ENCODE measurements around the gene LCT.
"Not testable (repeated sequence)": the region's sequence is repeated elsewhere in the genome, so short reads cannot be mapped to it uniquely, and the experiment has no call there.

Gene LCT

GRCh38 chr2:135831180-135831812 is 5.7 kb downstream of the LCT start:
- DNase-seq (ENCODE audit: low read depth): no peak

GRCh38 chr2:135829378-135830135 is 7.4 kb downstream of the LCT start:
- DNase-seq (ENCODE audit: low read depth): no peak

GRCh38 chr2:135826544-135826943 is 10.4 kb downstream of the LCT start:
- DNase-seq (ENCODE audit: low read depth): no peak

- DNase-seq (ENCODE audit: low read depth): no peak
Measured at GRCh38 chr2:135825550-135826176, 11.3 kb downstream of the LCT start.

GRCh38 chr2:135825131-135825530 is 11.9 kb downstream of the LCT start:
- DNase-seq (ENCODE audit: low read depth): no peak

GRCh38 chr2:135822855-135823254 is 14.1 kb downstream of the LCT start:
- no peak for DNase-seq (ENCODE audit: low read depth)

GRCh38 chr2:135821190-135821589 is 15.8 kb downstream of the LCT start:
- no peak for DNase-seq (ENCODE audit: low read depth)

- peak; percentile 78 for DNase-seq (ENCODE audit: low read depth)
Measured at GRCh38 chr2:135820003-135820618, 16.9 kb downstream of the LCT start.

GRCh38 chr2:135818937-135819610 is 17.9 kb downstream of the LCT start:
- no peak for DNase-seq (ENCODE audit: low read depth)

GRCh38 chr2:135817951-135818350 is 19.0 kb downstream of the LCT start:
- no peak for DNase-seq (ENCODE audit: low read depth)

GRCh38 chr2:135817466-135817865 is 19.5 kb downstream of the LCT start:
- DNase-seq (ENCODE audit: low read depth): no peak

GRCh38 chr2:135815269-135815668 is 21.7 kb downstream of the LCT start:
- DNase-seq (ENCODE audit: low read depth): no peak

GRCh38 chr2:135812907-135813511 is 24.0 kb downstream of the LCT start:
- no peak for DNase-seq (ENCODE audit: low read depth)

- DNase-seq (ENCODE audit: low read depth): not testable (repeated sequence)
Measured at GRCh38 chr2:135807874-135808273, 29.1 kb downstream of the LCT start.

- no peak for DNase-seq (ENCODE audit: low read depth)
Measured at GRCh38 chr2:135803278-135803677, 33.7 kb downstream of the LCT start.

- DNase-seq (ENCODE audit: low read depth): no peak
Measured at GRCh38 chr2:135802350-135802749, 34.6 kb downstream of the LCT start.

GRCh38 chr2:135800513-135801460 is 36.2 kb downstream of the LCT start:
- no peak for DNase-seq (ENCODE audit: low read depth)

- DNase-seq (ENCODE audit: low read depth): no peak
Measured at GRCh38 chr2:135799738-135800137, 37.2 kb downstream of the LCT start.

- no peak for DNase-seq (ENCODE audit: low read depth)
Measured at GRCh38 chr2:135798762-135799161, 38.2 kb downstream of the LCT start.

GRCh38 chr2:135798275-135798705 is 38.7 kb downstream of the LCT start:
- no peak for DNase-seq (ENCODE audit: low read depth)
